IMR-90 (cell line): ENCODE measurements around the gene THEM4. TPM values are rescaled to one million over a fixed set of nuclear protein-coding genes. Genes with fewer than 3 reads are reported as not detected.

ENCODE experiments used
- ATAC-seq: fragments of 200-7000 bp; cut with Tn5 transposase; 2 replicates; pipeline ENCODE4 v1.9.1; 2020; ENCODE audit warnings: low read depth, mild to moderate bottlenecking, moderate library complexity
- BruUV-seq: library from RNA; stranded (reverse); fragments of 400-500 nt; replicated peaks from 2 replicates; lab custom pipeline; 2021; lab: Mats Ljungman, UMichigan
- CTCF ChIA-PET: fragments of 300-600 bp; formaldehyde crosslinking; extraction: SDS; loops from one replicate; lab custom pipeline; 2021; ENCODE audit warnings: antibody characterized with exemption; lab: Yijun Ruan, JAX
- POLR2A ChIA-PET: fragments of 300-600 bp; sonication (Branson Sonifier 250); formaldehyde crosslinking; loops from one replicate; lab custom pipeline; 2022; ENCODE audit warnings: antibody characterized with exemption; ENCODE audit not compliant: unreplicated experiment; lab: Charles Lee
- DNase-seq: peaks from one replicate; pipeline ENCODE4 v3.0.0; 2013
- H2AFZ ChIP-seq: replicated peaks from 2 replicates; pipeline ENCODE3; 2013; ENCODE audit warnings: low read length, mild to moderate bottlenecking; ENCODE audit not compliant: poor library complexity
- H2AK5ac ChIP-seq: 2 replicates; pipeline ENCODE4 v1.6.1; 2013; ENCODE audit warnings: low read depth, low read length, inconsistent platforms
- H2AK9ac ChIP-seq: replicated peaks from 2 replicates; pipeline ENCODE3; 2013; ENCODE audit warnings: mild to moderate bottlenecking, low read depth, low read length, moderate library complexity; ENCODE audit not compliant: poor library complexity
- H2BK120ac ChIP-seq: 2 replicates; pipeline ENCODE4 v1.6.1; 2013; ENCODE audit warnings: low read depth, low read length, inconsistent platforms
- H2BK15ac ChIP-seq: 3 replicates; pipeline ENCODE4 v1.6.1; 2013; ENCODE audit warnings: low read depth, low read length, inconsistent platforms
- H2BK20ac ChIP-seq: 2 replicates; pipeline ENCODE4 v1.6.1; 2013; ENCODE audit warnings: low read depth, mild to moderate bottlenecking, inconsistent platforms, low read length, moderate library complexity
- H2BK5ac ChIP-seq: 2 replicates; pipeline ENCODE4 v1.6.1; 2013; ENCODE audit warnings: mild to moderate bottlenecking, low read depth, low read length, inconsistent platforms; ENCODE audit not compliant: poor library complexity, severe bottlenecking
- H3K14ac ChIP-seq: replicated peaks from 2 replicates; pipeline ENCODE4 v1.6.1; 2013; ENCODE audit warnings: low read depth, low read length, inconsistent platforms
- H3K18ac ChIP-seq: 2 replicates; pipeline ENCODE4 v1.6.1; 2013; ENCODE audit warnings: low read depth, low read length, control low read depth
- H3K23ac ChIP-seq: 2 replicates; pipeline ENCODE4 v1.6.1; 2013; ENCODE audit warnings: low read depth, low read length, inconsistent platforms
- H3K27ac ChIP-seq: 2 replicates; pipeline ENCODE4 v1.5.1; 2013; ENCODE audit warnings: mild to moderate bottlenecking, control low read depth, low read length; ENCODE audit not compliant: insufficient read depth
- H3K27me3 ChIP-seq: 2 replicates; pipeline ENCODE4 v1.6.1; 2013; ENCODE audit warnings: low read length; ENCODE audit not compliant: control insufficient read depth, insufficient read depth
- H3K36me3 ChIP-seq: 2 replicates; pipeline ENCODE4 v1.6.1; 2013; ENCODE audit warnings: low read length, mixed read lengths; ENCODE audit not compliant: control insufficient read depth, insufficient read depth
- H3K4ac ChIP-seq: 2 replicates; pipeline ENCODE4 v1.6.1; 2013; ENCODE audit warnings: low read depth, low read length, inconsistent platforms
- H3K4me1 ChIP-seq: 2 replicates; pipeline ENCODE4 v1.6.1; 2013; ENCODE audit warnings: low read length, mixed read lengths; ENCODE audit not compliant: control insufficient read depth, insufficient read depth
- H3K4me2 ChIP-seq: 2 replicates; pipeline ENCODE4 v1.6.1; 2013; ENCODE audit warnings: low read depth, mild to moderate bottlenecking, control low read depth, low read length, moderate library complexity
- H3K4me3 ChIP-seq: 2 replicates; pipeline ENCODE4 v1.5.1; 2013; ENCODE audit warnings: low read depth, mild to moderate bottlenecking, control low read depth, low read length, moderate library complexity; ENCODE audit not compliant: insufficient read depth
- H3K56ac ChIP-seq: 2 replicates; pipeline ENCODE4 v1.6.1; 2013; ENCODE audit warnings: low read length, inconsistent platforms; ENCODE audit not compliant: insufficient read depth; ENCODE audit errors: extremely low read depth
- H3K79me1 ChIP-seq, 2 experiments: 2 replicates each; pipeline ENCODE4 v1.6.1; 2013; ENCODE audit warnings: low read length in 2 of 2, inconsistent platforms in 1 of 2, low read depth in 1 of 2
- H3K9ac ChIP-seq: 2 replicates; pipeline ENCODE4 v1.6.1; 2013; ENCODE audit warnings: low read depth, low read length, control low read depth
- H3K9me1 ChIP-seq: 2 replicates; pipeline ENCODE4 v1.6.1; 2013; ENCODE audit warnings: low read length, inconsistent platforms; ENCODE audit not compliant: insufficient read depth
- H3K9me3 ChIP-seq: 2 replicates; pipeline ENCODE4 v1.6.1; 2013; ENCODE audit warnings: low read length; ENCODE audit not compliant: control insufficient read depth, insufficient read depth
- H4K20me1 ChIP-seq: 2 replicates; pipeline ENCODE4 v1.6.1; 2013; ENCODE audit warnings: low read length, inconsistent platforms; ENCODE audit not compliant: insufficient read depth
- H4K5ac ChIP-seq: 2 replicates; pipeline ENCODE4 v1.6.1; 2013; ENCODE audit warnings: mild to moderate bottlenecking, low read depth, low read length, control low read depth
- H4K8ac ChIP-seq, 2 experiments: 2 replicates each; pipeline ENCODE4 v1.6.1; 2013; ENCODE audit warnings: low read depth in 2 of 2, low read length in 2 of 2, control low read depth in 1 of 2, inconsistent platforms in 1 of 2
- H4K91ac ChIP-seq: 2 replicates; pipeline ENCODE4 v1.6.1; 2013; ENCODE audit warnings: low read depth, low read length, inconsistent platforms; ENCODE audit not compliant: insufficient read depth
- BHLHE40 ChIP-seq: fragments of 150-350 bp; IDR thresholded peaks from 2 replicates; pipeline ENCODE4 v1.6.1; 2016; ENCODE audit warnings: mild to moderate bottlenecking, low read depth, low read length
- CEBPB ChIP-seq: IDR thresholded peaks from 2 replicates; pipeline ENCODE4 v1.6.1; 2012; ENCODE audit warnings: low read depth, low read length, improper control_type of control experiment
- CHD1 ChIP-seq: IDR thresholded peaks from 2 replicates; pipeline ENCODE4 v1.6.1; 2012; ENCODE audit warnings: low read depth, low read length, improper control_type of control experiment
- CTCF ChIP-seq: conservative IDR thresholded peaks from 2 replicates; pipeline ENCODE4 v1.5.1; 2012; ENCODE audit warnings: mild to moderate bottlenecking, low read depth, low read length, improper control_type of control experiment
- ELK1 ChIP-seq: fragments of 150-350 bp; IDR thresholded peaks from 2 replicates; pipeline ENCODE4 v1.6.1; 2016; ENCODE audit warnings: low read depth, mild to moderate bottlenecking, low read length, moderate library complexity, borderline replicate concordance
- FOS ChIP-seq: fragments of 150-350 bp; IDR thresholded peaks from 2 replicates; pipeline ENCODE4 v1.6.1; 2016; ENCODE audit warnings: low read depth, low read length
- MAFK ChIP-seq: IDR thresholded peaks from 2 replicates; pipeline ENCODE4 v1.6.1; 2012; ENCODE audit warnings: low read depth, low read length, improper control_type of control experiment
- MAZ ChIP-seq: IDR thresholded peaks from 2 replicates; pipeline ENCODE4 v1.6.1; 2012; ENCODE audit warnings: low read depth, mild to moderate bottlenecking, low read length, improper control_type of control experiment, moderate library complexity, borderline replicate concordance
- MXI1 ChIP-seq: IDR thresholded peaks from 2 replicates; pipeline ENCODE4 v1.6.1; 2012; ENCODE audit warnings: low read depth, mild to moderate bottlenecking, low read length, moderate library complexity, borderline replicate concordance
- NFE2L2 ChIP-seq: fragments of 150-350 bp; IDR thresholded peaks from 2 replicates; pipeline ENCODE4 v1.6.1; 2016; ENCODE audit warnings: low read depth, mild to moderate bottlenecking, low read length
- POLR2A ChIP-seq: IDR thresholded peaks from 2 replicates; pipeline ENCODE4 v1.6.1; 2012; ENCODE audit warnings: mild to moderate bottlenecking, low read depth, low read length
- RAD21 ChIP-seq: IDR thresholded peaks from 2 replicates; pipeline ENCODE4 v1.6.1; 2012; ENCODE audit warnings: low read length, improper control_type of control experiment
- RCOR1 ChIP-seq: IDR thresholded peaks from 2 replicates; pipeline ENCODE4 v1.6.1; 2012; ENCODE audit warnings: mild to moderate bottlenecking, low read length, improper control_type of control experiment; ENCODE audit not compliant: insufficient replicate concordance
- RFX5 ChIP-seq: IDR thresholded peaks from 2 replicates; pipeline ENCODE4 v1.8.0; 2012; ENCODE audit warnings: low read depth, mild to moderate bottlenecking, low read length, moderate library complexity
- SMC3 ChIP-seq: fragments of 150-350 bp; IDR thresholded peaks from 2 replicates; pipeline ENCODE4 v1.6.1; 2016; ENCODE audit warnings: low read depth, mild to moderate bottlenecking, antibody characterized with exemption, low read length, moderate library complexity
- USF2 ChIP-seq: fragments of 150-350 bp; IDR thresholded peaks from 2 replicates; pipeline ENCODE4 v1.6.1; 2017; ENCODE audit warnings: mild to moderate bottlenecking, antibody characterized with exemption, low read length, low read depth
- WGBS, 2 experiments: methylation state at CpG; one replicate each; pipeline versions ENCODE4 v1.1.5 to v1.1.7; 2013; ENCODE audit warnings: missing lambda C conversion rate in 2 of 2; ENCODE audit not compliant: insufficient read length in 1 of 2; ENCODE audit errors: extremely low coverage in 2 of 2; 5-methylcytosine and 5-hydroxymethylcytosine counted together
- dilution Hi-C: fragments of 300-500 bp; cut with HindIII; formaldehyde crosslinking; loops from one replicate; pipeline ENCODE4 v1.14.3; 2018; ENCODE audit warnings: low sequenced_read_pairs; ENCODE audit not compliant: unreplicated experiment
- in situ Hi-C: fragments of 300-500 bp; cut with MboI; formaldehyde crosslinking; loops from 3 replicates; pipeline ENCODE4 v1.14.3; 2019; ENCODE audit warnings: low sequenced_read_pairs, inconsistent platforms, mixed read lengths
- intact Hi-C: fragments of 100-400 bp; cut with micrococcal nuclease; formaldehyde crosslinking; loops from 2 replicates; pipeline ENCODE4 v1.10.0; 2022
- polyA plus RNA-seq, 3 experiments: library from polyadenylated mRNA; depleted of rRNA; stranded (reverse); fragments of >200 nt; gene quantifications; 2 replicates each; pipeline ENCODE4 v1.2.3, GENCODE V29; 2012; ENCODE audit warnings: low replicate concordance in 1 of 3
- total RNA-seq: library from RNA; depleted of rRNA; stranded (reverse); fragments of >200 nt; gene quantifications from 2 replicates; pipeline ENCODE4 v1.2.3, GENCODE V29; 2012

Gene THEM4
- total and polyA plus RNA-seq, 2 of the 4 experiments (the other 2 are of a cell fraction), result 7.3 to 15.7 TPM

GRCh38 chr1:151953409-151954094, 44.2 kb upstream of the THEM4 start:
- no peak overlapping the region for H3K4me3 ChIP-seq
- H3K4me2 ChIP-seq, result no peak overlapping the region
- H2BK5ac ChIP-seq, result no peak overlapping the region
- WGBS, 2 experiments, result 92% methylated on average over 5 of the region's 7 CpGs; no CpG with 5 or more reads in 1 of the 2 experiments
- H2AK5ac ChIP-seq, result no peak overlapping the region
- H2BK20ac ChIP-seq, result no peak overlapping the region
- ChIA-PET POLR2A (interaction anchor here (0.6 kb wide), 1 partner anchor 9 kb away, joined by 3 read pairs; no protein-coding TSS in a partner anchor), CTCF (interaction anchor here (1.2 kb wide), 1 partner anchor 17 kb away, joined by 4 read pairs; no protein-coding TSS in a partner anchor)
- H3K9me3 ChIP-seq, result no peaks in the 10 kb centered on the region
- H3K56ac ChIP-seq, result no peak overlapping the region
- H2AK9ac ChIP-seq, result no peak overlapping the region
- BruUV-seq, result no TSS peak
- no peaks in the 10 kb centered on the region for H3K36me3 ChIP-seq
- intact Hi-C loops (no loop called here), dilution Hi-C loops (no loop called here), in situ Hi-C loops (no loop called here)
- no peaks in the 10 kb centered on the region for H4K20me1 ChIP-seq
- TF ChIP-seq CTCF (no peak), BHLHE40 (no peak), MAFK (no peak), RAD21 (no peak), FOS (no peak), USF2 (no peak), ELK1 (no peak), RFX5 (no peak), NFE2L2 (no peak), MAZ (no peak), CEBPB (no peak), RCOR1 (no peak), CHD1 (no peak), SMC3 (no peak), MXI1 (no peak), POLR2A (no peak)
- no peak overlapping the region for H3K14ac ChIP-seq
- no peaks in the 10 kb centered on the region for H3K9me1 ChIP-seq
- H3K27me3 ChIP-seq, result no peaks in the 10 kb centered on the region
- H2BK120ac ChIP-seq, result no peak overlapping the region
- H2AFZ ChIP-seq, result no peak overlapping the region
- no peak overlapping the region for H2BK15ac ChIP-seq
- no peak overlapping the region for H4K8ac ChIP-seq
- no peak overlapping the region for H3K9ac ChIP-seq
- H3K18ac ChIP-seq, result no peak overlapping the region
- H3K4ac ChIP-seq, result no peak overlapping the region
- ATAC-seq (no peak), DNase-seq (no peak)
- H3K4me1 ChIP-seq, result no peaks in the 10 kb centered on the region
- H4K91ac ChIP-seq, result no peak overlapping the region
- no peaks in the 10 kb centered on the region for H3K79me1 ChIP-seq
- H4K5ac ChIP-seq, result no peak overlapping the region
- H3K23ac ChIP-seq, result no peak overlapping the region
- no peak overlapping the region for H3K27ac ChIP-seq
